GM12878 (cell line): ENCODE results near the gene IGF2R.

Experiments
- CTCF ChIP-seq, 3 experiments: IDR thresholded peaks in 2 of 3; conservative IDR thresholded peaks in 1 of 3; 2 replicates each; pipeline ENCODE4 v1.5.1; 2011; ENCODE audit warnings: low read depth in 3 of 3, low read length in 3 of 3, mild to moderate bottlenecking in 3 of 3, control low read depth in 2 of 3, moderate library complexity in 2 of 3, inconsistent platforms in 1 of 3, mixed read lengths in 1 of 3; ENCODE audit not compliant: control insufficient read depth in 2 of 3, insufficient read depth in 1 of 3; ENCODE audit errors: extremely low read depth in 1 of 3
- EP300 ChIP-seq, 2 experiments: fragments of 150-350 bp in 1 of 2; IDR thresholded peaks; 2 replicates each; pipeline ENCODE4 v1.6.1; 2011 to 2012; ENCODE audit warnings: low read depth in 2 of 2, low read length in 2 of 2, borderline replicate concordance in 1 of 2, improper control_type of control experiment in 1 of 2, inconsistent platforms in 1 of 2; ENCODE audit not compliant: control insufficient read depth in 1 of 2
- EZH2 ChIP-seq: IDR thresholded peaks from 2 replicates; pipeline ENCODE4 v1.6.1; 2012; ENCODE audit warnings: low read depth, mild to moderate bottlenecking, control low read depth, inconsistent platforms, low read length, borderline replicate concordance; ENCODE audit not compliant: control insufficient read depth
- FOS ChIP-seq: IDR thresholded peaks from 3 replicates; pipeline ENCODE4 v1.6.1; 2011; ENCODE audit warnings: borderline replicate concordance; ENCODE audit not compliant: insufficient read length; ENCODE audit errors: extremely low read depth
- MXI1 ChIP-seq: fragments of 150-350 bp; IDR thresholded peaks from 2 replicates; pipeline ENCODE4 v1.6.1; 2011; ENCODE audit warnings: low read depth, mild to moderate bottlenecking, inconsistent platforms, low read length, improper control_type of control experiment
- NR2C1 ChIP-seq: fragments of 450-650 bp; IDR thresholded peaks from 2 replicates; pipeline ENCODE4 v1.6.1; 2017; ENCODE audit warnings: antibody characterized with exemption, mild to moderate bottlenecking, moderate library complexity
- NR2C2 ChIP-seq: IDR thresholded peaks from 2 replicates; pipeline ENCODE4 v1.6.1; 2011; ENCODE audit warnings: borderline replicate concordance, low read depth; ENCODE audit not compliant: control insufficient read depth, insufficient read length
- POLR2A ChIP-seq: IDR thresholded peaks from 2 replicates; pipeline ENCODE4 v1.6.1; 2011; ENCODE audit warnings: low read depth, mild to moderate bottlenecking, low read length
- REST ChIP-seq: IDR thresholded peaks from 2 replicates; pipeline ENCODE4 v1.6.1; 2012; ENCODE audit warnings: mild to moderate bottlenecking, low read depth, low read length
- SUZ12 ChIP-seq: fragments of 200-600 bp; sonication (generic); IDR thresholded peaks from one replicate; pipeline ENCODE4 v1.6.1; 2018; ENCODE audit warnings: antibody characterized with exemption, mild to moderate bottlenecking; ENCODE audit not compliant: unreplicated experiment
- TAF1 ChIP-seq: IDR thresholded peaks from 2 replicates; pipeline ENCODE4 v1.6.1; 2011; ENCODE audit warnings: mild to moderate bottlenecking, low read depth, low read length, borderline replicate concordance
- TCF3 ChIP-seq: IDR thresholded peaks from 2 replicates; pipeline ENCODE4 v1.6.1; 2012; ENCODE audit warnings: low read depth, mild to moderate bottlenecking, low read length, borderline replicate concordance; ENCODE audit not compliant: insufficient read depth
- USF1 ChIP-seq: IDR thresholded peaks from 2 replicates; pipeline ENCODE4 v1.6.1; 2011; ENCODE audit warnings: borderline replicate concordance, low read depth, mild to moderate bottlenecking, moderate library complexity, mixed read lengths, low read length; ENCODE audit not compliant: insufficient read depth; ENCODE audit errors: extremely low read length

GRCh38 chr6:159988983-159989454 is 20.1 kb downstream of the IGF2R start:
- no peak for TF ChIP-seq CTCF (IDR thresholded peaks at IDR 0.05 in 2 of 3, conservative IDR thresholded peaks at IDR 0.05 in 1 of 3; ENCODE audit: control insufficient read depth in 2 of 3, extremely low read depth in 1 of 3, insufficient read depth in 1 of 3, low read depth in 3 of 3, low read length in 3 of 3)
- no peak for TF ChIP-seq EZH2
- TF ChIP-seq TAF1: no peak
- no peak for TF ChIP-seq NR2C2
- no peak for TF ChIP-seq NR2C1
- no peak for TF ChIP-seq FOS
- TF ChIP-seq USF1: no peak
- no peak for TF ChIP-seq POLR2A
- no peak for TF ChIP-seq SUZ12
- TF ChIP-seq TCF3: no peak
- no peak for TF ChIP-seq REST
- no peak for TF ChIP-seq EP300 (IDR thresholded peaks at IDR 0.05; ENCODE audit: borderline replicate concordance in 1 of 2, control insufficient read depth in 1 of 2, low read depth in 2 of 2, low read length in 2 of 2)
- no peak for TF ChIP-seq MXI1
